ENCODE results near the gene ZNF684. TPM values are rescaled to one million over a fixed set of nuclear protein-coding genes. Genes with fewer than 3 reads are reported as not detected.
A peak's percentile ranks its signal among the peaks of the same experiment; 100 is the strongest.

The ZNF684 gene
- total RNA-seq, 1 donor from 2014 or later, result 4.8 TPM

DNA sequence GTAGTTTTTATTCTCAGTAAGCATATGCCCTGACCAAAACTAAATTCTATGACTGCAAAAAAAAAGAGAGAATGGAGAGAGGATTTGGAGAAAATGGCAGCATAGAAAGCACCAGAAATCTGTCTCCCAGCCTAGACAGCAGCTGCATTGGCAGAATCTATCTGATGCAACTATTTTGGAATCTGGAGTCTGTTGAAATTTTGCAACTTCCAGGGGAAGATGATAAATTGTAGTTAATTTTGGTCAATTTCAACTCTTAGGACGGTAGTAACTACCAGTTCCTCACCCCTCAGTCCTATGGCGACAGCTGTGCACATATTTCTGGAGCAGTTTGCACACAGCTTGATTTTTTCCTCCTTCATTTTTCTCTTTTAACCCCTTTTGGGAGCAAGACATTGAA lies 11.9 kb upstream of the ZNF684 start:
- Mint-ChIP-seq H3K36me3 (ENCODE audit: low read depth) (peaks cover 35% of the 10 kb centered on the region), H3K27ac (ENCODE audit: unreplicated experiment) (no peak overlapping the region), H3K9me3 (ENCODE audit: low read depth) (peaks cover 59% of the 10 kb centered on the region), H3K4me1 (ENCODE audit: low read depth) (no peaks in the 10 kb centered on the region), H3K27me3 (ENCODE audit: low read depth) (no peaks in the 10 kb centered on the region), H3K4me3 (ENCODE audit: unreplicated experiment) (no peak overlapping the region)
- TF ChIP-seq, protein P1, sequence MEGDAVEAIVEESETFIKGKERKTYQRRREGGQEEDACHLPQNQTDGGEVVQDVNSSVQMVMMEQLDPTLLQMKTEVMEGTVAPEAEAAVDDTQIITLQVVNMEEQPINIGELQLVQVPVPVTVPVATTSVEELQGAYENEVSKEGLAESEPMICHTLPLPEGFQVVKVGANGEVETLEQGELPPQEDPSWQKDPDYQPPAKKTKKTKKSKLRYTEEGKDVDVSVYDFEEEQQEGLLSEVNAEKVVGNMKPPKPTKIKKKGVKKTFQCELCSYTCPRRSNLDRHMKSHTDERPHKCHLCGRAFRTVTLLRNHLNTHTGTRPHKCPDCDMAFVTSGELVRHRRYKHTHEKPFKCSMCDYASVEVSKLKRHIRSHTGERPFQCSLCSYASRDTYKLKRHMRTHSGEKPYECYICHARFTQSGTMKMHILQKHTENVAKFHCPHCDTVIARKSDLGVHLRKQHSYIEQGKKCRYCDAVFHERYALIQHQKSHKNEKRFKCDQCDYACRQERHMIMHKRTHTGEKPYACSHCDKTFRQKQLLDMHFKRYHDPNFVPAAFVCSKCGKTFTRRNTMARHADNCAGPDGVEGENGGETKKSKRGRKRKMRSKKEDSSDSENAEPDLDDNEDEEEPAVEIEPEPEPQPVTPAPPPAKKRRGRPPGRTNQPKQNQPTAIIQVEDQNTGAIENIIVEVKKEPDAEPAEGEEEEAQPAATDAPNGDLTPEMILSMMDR (IDR thresholded peaks at IDR 0.05), result no peak
- no peak for DNase-seq (ENCODE audit: low spot score)

DNA sequence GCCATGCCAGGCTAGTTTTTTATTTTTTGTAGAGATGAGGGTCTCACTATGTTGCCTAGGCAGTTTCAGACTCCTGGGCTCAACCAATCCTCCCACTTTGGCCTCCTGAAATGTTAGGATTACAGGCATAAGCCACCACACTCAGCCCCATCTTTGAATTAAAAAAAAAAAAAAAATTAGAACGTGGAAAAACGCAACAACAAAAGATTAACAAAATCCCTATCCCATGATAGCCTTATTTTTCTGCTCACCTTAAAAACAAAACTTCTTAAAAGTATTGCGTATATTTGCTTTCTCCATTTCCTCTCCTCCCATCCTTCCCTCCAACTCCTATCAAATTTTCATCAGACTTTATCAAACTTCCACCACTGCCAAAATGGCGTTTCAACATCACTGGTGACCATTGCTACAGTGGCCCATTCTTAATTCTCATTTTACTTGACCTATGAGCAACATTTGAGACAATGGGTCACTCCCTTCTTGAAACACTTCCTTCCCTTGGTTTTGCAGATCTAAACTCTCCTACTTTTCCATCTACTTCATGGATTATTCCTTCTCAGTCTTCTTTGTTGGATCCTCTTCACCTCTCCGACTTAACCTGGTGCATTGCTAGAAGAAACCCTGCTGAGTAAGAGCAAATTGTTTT lies 579 bp upstream of the ZNF684 start:
- no peak for DNase-seq (ENCODE audit: low spot score)
- Mint-ChIP-seq H3K36me3 (ENCODE audit: low read depth) (peaks cover 3% of the 10 kb centered on the region), H3K4me3 (ENCODE audit: unreplicated experiment) (peak overlapping the region; percentile 95), H3K4me1 (ENCODE audit: low read depth) (peaks cover 27% of the 10 kb centered on the region), H3K9me3 (ENCODE audit: low read depth) (peaks cover 13% of the 10 kb centered on the region), H3K27me3 (ENCODE audit: low read depth) (no peaks in the 10 kb centered on the region), H3K27ac (ENCODE audit: unreplicated experiment) (peak overlapping the region; percentile 98)
- TF ChIP-seq, protein P1 (IDR thresholded peaks at IDR 0.05), result no peak

DNA sequence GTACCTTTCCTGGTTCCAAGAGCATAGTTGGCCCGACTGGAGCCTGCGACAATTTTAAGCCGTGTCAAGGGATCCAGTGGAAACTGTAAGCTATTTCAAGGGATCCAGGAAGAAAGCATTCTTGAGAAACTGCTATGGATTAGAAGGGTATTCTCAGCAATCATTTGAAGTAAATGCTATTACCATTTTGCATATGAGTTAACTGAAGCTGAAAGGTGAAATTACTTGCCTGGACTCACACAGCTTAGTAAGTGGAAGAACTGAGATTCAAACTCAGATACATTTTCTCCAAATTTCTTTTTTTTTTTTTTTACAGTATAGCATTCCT lies 589 bp downstream of the ZNF684 start:
- peak overlapping the region; percentile 95 for H3K4me3 Mint-ChIP-seq (ENCODE audit: unreplicated experiment)
- H3K27me3 Mint-ChIP-seq (ENCODE audit: low read depth), result no peaks in the 10 kb centered on the region
- peaks cover 10% of the 10 kb centered on the region for H3K9me3 Mint-ChIP-seq (ENCODE audit: low read depth)
- H3K27ac Mint-ChIP-seq (ENCODE audit: unreplicated experiment), result peak overlapping the region; percentile 98
- H3K4me1 Mint-ChIP-seq (ENCODE audit: low read depth), result peaks cover 27% of the 10 kb centered on the region
- DNase-seq (ENCODE audit: low spot score), result no peak
- H3K36me3 Mint-ChIP-seq (ENCODE audit: low read depth), result peaks cover 1% of the 10 kb centered on the region
- TF ChIP-seq, protein P1 (IDR thresholded peaks at IDR 0.05), result no peak

DNA sequence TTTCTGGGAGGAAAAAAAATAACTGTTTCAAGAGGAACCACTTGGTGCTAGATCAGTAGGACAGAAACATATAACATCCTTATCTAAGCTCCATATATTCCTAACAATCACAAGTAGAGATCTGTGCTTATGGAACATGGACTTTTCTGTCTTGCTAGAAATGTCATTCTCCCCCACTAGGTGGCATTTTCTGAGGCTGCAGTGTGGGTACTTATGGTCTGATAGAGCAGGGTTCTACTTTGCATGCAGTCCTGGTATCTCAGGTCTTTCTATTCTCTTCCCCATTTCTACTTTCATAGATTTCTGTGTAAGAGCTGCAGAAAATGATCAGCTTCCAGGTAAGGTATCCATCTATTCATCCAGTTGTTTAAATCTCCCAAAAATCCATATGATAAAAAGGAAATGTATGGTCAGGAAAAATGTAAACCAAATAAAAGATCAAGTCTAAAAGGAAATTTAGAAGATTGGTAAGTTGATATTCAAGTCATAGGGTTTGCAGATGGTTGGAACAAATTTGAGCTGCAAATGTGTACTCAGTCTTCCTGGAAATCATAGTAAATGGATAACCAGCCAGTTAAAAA lies 1.5 kb downstream of the ZNF684 start:
- TF ChIP-seq, protein P1 (IDR thresholded peaks at IDR 0.05), result peak; percentile 80
- peaks cover 3% of the 10 kb centered on the region for H3K9me3 Mint-ChIP-seq (ENCODE audit: low read depth)
- DNase-seq (ENCODE audit: low spot score), result no peak

DNA sequence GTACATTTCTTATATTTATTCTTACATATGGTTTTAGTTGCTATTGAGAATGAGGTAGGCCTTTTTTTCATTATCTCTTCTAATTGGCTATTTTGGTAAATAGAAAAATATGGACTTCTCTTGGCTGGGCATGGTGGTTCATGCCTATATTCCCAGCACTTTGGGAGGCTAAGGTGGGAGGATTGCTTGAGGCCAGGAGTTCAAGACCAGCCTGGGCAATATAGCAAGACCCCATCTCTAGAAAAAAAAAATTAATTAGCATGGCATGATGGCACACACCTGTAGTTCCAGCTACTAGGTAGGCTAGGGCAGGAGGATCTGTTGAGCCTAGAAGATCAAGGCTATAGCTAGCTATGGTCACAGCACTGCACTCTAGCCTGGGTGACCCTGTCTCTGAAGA lies 3.2 kb downstream of the ZNF684 start:
- no peak overlapping the region for H3K4me3 Mint-ChIP-seq (ENCODE audit: unreplicated experiment)
- peaks cover 3% of the 10 kb centered on the region for H3K9me3 Mint-ChIP-seq (ENCODE audit: low read depth)
- no peak overlapping the region for H3K27ac Mint-ChIP-seq (ENCODE audit: unreplicated experiment)
- no peaks in the 10 kb centered on the region for H3K27me3 Mint-ChIP-seq (ENCODE audit: low read depth)
- TF ChIP-seq, protein P1 (IDR thresholded peaks at IDR 0.05), result no peak
- no peak for DNase-seq (ENCODE audit: low spot score)
- H3K36me3 Mint-ChIP-seq (ENCODE audit: low read depth), result peaks cover 1% of the 10 kb centered on the region
- H3K4me1 Mint-ChIP-seq (ENCODE audit: low read depth), result peaks cover 27% of the 10 kb centered on the region

More for the DNA sequence above, 1.5 kb downstream of the ZNF684 start:
- Mint-ChIP-seq H3K4me3 (ENCODE audit: unreplicated experiment) (peak overlapping the region; percentile 95), H3K27me3 (ENCODE audit: low read depth) (no peaks in the 10 kb centered on the region), H3K27ac (ENCODE audit: unreplicated experiment) (no peak overlapping the region), H3K4me1 (ENCODE audit: low read depth) (peaks cover 27% of the 10 kb centered on the region), H3K36me3 (ENCODE audit: low read depth) (peaks cover 1% of the 10 kb centered on the region)
